ENCODE measurements around the gene PTPRM. TPM values are rescaled to one million over a fixed set of nuclear protein-coding genes. Genes with fewer than 3 reads are reported as not detected.

Gene PTPRM
- total and polyA plus RNA-seq, 2 experiments from 2014 or later, result 1.6 to 5.3 TPM

- no peaks in the 10 kb centered on the region for H4K20me1 ChIP-seq (replicated peaks; ENCODE audit: insufficient read depth)
- ATAC-seq, result no peak
These were observed 41.7 kb downstream of the PTPRM start for GRCh38 chr18:7608781-7609201.

More at GRCh38 chr18:7608781-7609201, 41.7 kb downstream of the PTPRM start:
- no peak overlapping the region for H3K4me3 ChIP-seq
- DNase-seq (ENCODE audit: low spot score), result no peak
- H3K27ac ChIP-seq (ENCODE audit: low read depth), result no peak overlapping the region
- H3K27me3 ChIP-seq (ENCODE audit: insufficient read depth), result no peaks in the 10 kb centered on the region
- no peaks in the 10 kb centered on the region for H3K9me2 ChIP-seq (ENCODE audit: insufficient read depth)
- Mint-ChIP-seq H3K4me1 (peaks cover 37% of the 10 kb centered on the region), H3K27ac (no peak overlapping the region), H3K4me3 (no peak overlapping the region), H3K9me3 (no peaks in the 10 kb centered on the region), H3K27me3 (ENCODE audit: insufficient read depth, low read depth, poor library complexity) (no peaks in the 10 kb centered on the region), H3K36me3 (ENCODE audit: low read depth) (no peaks in the 10 kb centered on the region)
- TF ChIP-seq ZNF331 (CRISPR knock-in tag; IDR thresholded peaks at IDR 0.05; ENCODE audit: low read depth) (no peak), POLR2AphosphoS5 (IDR thresholded peaks at IDR 0.05; ENCODE audit: low read depth) (no peak), ZNF462 (CRISPR knock-in tag; IDR thresholded peaks at IDR 0.05) (no peak), EZH2phosphoT487 (IDR thresholded peaks at IDR 0.05; ENCODE audit: unreplicated experiment) (no peak), JUNB (IDR thresholded peaks at IDR 0.05; ENCODE audit: unreplicated experiment) (no peak), CREB1 (CRISPR knock-in tag; IDR thresholded peaks at IDR 0.05; ENCODE audit: low read depth) (no peak), EZH2 (IDR thresholded peaks at IDR 0.05; ENCODE audit: low read depth, unreplicated experiment) (no peak), ZNF114 (CRISPR knock-in tag; IDR thresholded peaks at IDR 0.05) (no peak), STAT1 (IDR thresholded peaks at IDR 0.05; ENCODE audit: unreplicated experiment) (no peak), CTCF (conservative IDR thresholded peaks at IDR 0.05; ENCODE audit: low read depth in 2 of 2) (no peak), REST (IDR thresholded peaks at IDR 0.05; ENCODE audit: unreplicated experiment) (no peak), ETS1 (IDR thresholded peaks at IDR 0.05) (no peak), NANOG (IDR thresholded peaks at IDR 0.05; ENCODE audit: borderline replicate concordance) (no peak)
- H2AFZ ChIP-seq, result no peak overlapping the region
- no peaks in the 10 kb centered on the region for H3F3A ChIP-seq (replicated peaks; ENCODE audit: low read depth)
- H3K36me3 ChIP-seq (ENCODE audit: insufficient read depth), result no peaks in the 10 kb centered on the region
- no peak overlapping the region for H3K4me2 ChIP-seq
- H3K4me1 ChIP-seq (ENCODE audit: insufficient read depth), result peaks cover 19% of the 10 kb centered on the region
- H3K79me2 ChIP-seq (replicated peaks; ENCODE audit: insufficient read depth), result no peaks in the 10 kb centered on the region
